GM18498 (cell line): Measurements from ENCODE around the gene CA6.
"Not testable (repeated sequence)": the region's sequence is repeated elsewhere in the genome, so short reads cannot be mapped to it uniquely, and the experiment has no call there.

ENCODE experiments used
- ATAC-seq: cut with Tn5 transposase; IDR thresholded peaks from one replicate; pipeline ENCODE4 v1.9.1; 2021; ENCODE audit warnings: mild to moderate bottlenecking, moderate library complexity; ENCODE audit not compliant: unreplicated experiment

The CA6 gene

DNA sequence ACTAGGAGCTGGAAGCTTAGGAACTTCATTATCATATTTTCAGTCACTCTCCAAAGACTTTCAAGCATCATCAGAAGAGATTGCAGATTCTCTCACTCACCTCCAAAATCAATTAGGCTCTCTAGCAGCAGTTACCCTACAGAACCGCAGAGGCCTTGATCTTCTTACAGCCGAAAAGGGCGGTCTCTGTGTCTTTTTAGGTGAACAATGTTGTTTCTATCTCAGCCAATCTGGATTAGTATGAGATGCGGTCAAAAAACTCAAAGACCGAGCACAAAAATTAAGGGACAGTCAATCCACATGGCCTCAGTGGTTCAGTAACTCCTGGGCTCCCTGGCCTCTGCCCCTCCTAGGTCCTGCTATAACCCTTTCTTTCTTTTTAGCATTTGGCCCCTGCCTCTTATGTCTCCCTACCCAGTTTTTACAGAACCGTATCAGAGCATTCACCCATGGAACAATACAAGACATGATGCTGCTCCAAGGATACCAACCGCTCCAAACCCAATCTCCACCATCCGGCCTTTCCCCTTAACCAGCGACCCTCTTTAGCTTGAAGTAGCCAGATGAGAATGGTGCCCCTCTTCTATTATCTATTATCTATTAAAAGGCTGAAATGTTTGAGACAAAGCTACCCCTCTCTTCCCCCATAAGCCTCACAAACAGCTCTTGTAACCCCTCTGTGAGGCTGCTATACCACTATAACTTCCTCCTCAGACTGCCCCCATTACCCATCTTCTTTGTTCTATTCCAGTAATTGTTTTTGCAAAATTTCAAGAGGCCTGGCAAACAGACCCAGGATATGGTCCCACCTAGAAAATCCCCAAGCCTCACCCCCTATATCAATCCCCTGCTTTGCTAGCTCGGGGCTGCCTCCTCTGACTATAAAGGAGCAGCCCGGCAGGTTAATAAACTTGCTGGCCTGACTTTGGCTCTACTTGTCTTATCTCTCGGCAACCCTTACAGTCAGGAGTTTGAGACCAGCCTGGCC is 18.7 kb upstream of the CA6 start:
- no peak for ATAC-seq

DNA sequence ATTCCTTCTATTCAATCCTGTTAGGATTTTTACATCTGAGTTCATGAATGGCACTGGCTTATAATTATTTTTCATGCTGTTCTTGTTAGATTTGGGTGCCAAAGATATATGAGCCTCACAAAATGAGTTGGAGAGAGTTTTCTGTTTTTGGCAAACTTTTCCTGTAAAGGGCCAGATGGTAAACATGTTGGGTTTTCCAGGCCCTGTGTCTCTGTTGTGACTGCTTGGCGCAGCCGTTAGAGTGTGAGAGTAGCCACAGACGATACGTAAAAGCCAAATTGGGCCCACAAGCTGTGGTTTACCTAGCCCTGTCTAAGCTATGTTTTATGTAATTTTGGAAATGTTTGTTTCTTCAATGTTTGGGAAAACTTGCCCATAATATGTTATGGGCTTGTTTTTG is 15.6 kb upstream of the CA6 start:
- no peak for ATAC-seq

DNA sequence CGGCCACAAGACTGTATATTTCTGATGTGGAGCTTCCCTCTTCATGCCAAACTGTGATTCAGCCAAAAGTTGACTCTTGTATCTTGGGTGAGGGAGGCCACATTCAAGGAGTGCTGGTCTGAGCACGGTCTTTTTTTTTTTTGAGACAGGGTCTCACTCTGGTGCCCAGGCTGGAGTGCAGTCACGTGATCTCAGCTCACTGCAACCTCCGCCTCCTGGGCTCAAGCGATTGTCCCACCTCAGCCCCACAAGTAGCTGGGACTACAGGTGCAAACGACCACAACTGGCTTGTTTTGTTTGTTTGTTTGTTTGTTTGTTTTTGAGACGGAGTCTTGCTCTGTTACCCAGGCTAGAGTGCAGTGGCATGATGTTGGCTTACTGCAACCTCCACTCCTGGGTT is 8.6 kb upstream of the CA6 start:
- not testable (repeated sequence) for ATAC-seq

- ATAC-seq, result no peak
These were observed 8.0 kb upstream of the CA6 start for GRCh38 chr1:8937701-8938100.

DNA sequence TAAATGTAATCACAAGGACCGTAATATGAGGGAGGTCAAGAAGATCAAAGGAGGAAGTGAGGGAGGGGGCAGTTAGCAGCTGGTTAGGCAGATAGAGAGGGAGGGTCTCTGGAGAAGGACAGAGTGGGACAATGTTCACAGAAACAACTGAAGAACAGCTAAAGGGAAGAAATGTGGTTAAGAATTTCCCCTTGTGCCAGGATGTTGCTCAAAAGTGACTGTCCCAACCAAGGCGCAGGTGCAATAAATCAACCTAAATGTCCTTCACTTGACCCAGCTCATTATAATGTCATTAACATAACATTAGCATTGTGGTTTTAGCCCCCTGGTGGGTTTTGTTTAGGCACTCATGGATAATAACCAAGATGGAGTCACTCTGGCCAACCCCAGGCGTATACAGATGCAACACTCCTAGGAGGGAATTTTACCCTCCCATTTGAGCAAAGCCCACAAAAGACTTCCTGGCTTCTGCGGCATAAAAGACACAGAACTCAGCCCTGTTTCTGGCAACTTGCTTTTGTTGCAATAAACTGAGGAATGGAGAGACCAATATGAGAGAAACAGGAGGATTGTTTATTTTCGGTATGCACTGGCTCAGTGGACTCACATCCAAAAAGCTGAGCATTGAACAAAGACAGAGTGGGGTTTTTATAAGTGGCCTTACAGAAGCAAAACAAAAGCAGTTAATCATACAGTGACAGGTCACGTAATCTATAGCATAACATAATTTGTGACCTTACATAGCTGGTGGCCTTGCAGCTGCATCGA is 7.3 kb upstream of the CA6 start:
- no peak for ATAC-seq

DNA sequence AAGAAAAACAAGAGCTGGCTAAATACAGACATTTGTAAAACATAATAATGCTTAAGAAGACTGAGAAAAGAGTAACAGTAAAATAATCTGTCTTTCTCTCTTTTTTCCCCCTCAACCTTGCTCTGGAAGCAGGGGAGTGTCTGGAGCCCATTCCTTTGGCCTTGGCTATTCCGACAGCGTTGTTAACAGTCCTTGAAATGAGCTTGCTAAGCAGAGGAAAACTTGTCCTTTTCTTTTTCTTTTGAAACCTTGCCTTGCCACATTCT is 6.7 kb upstream of the CA6 start:
- ATAC-seq, result no peak

- no peak for ATAC-seq
These were observed 6.2 kb upstream of the CA6 start for GRCh38 chr1:8939362-8939995.

DNA sequence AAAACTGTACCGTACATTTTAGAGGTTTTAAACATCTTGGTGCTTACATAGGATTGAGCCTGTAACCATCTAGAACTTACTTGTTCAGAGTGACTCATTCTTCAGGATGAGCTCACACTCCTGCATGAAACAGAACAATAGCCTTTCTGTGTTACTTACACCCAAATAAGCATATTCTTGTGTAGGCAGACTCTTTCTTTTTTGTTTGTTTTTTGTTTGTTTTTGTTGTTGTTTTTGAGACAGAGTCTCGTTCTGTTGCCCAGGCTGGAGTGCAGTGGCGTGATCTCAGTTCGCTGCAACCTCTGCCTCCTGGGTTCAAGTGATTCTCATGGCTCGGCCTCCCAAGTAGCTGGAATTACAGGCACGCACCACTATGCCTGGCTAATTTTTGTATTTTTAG is 3.8 kb upstream of the CA6 start:
- no peak for ATAC-seq

GRCh38 chr1:8943498-8944405 is 1.9 kb upstream of the CA6 start:
- no peak for ATAC-seq

DNA sequence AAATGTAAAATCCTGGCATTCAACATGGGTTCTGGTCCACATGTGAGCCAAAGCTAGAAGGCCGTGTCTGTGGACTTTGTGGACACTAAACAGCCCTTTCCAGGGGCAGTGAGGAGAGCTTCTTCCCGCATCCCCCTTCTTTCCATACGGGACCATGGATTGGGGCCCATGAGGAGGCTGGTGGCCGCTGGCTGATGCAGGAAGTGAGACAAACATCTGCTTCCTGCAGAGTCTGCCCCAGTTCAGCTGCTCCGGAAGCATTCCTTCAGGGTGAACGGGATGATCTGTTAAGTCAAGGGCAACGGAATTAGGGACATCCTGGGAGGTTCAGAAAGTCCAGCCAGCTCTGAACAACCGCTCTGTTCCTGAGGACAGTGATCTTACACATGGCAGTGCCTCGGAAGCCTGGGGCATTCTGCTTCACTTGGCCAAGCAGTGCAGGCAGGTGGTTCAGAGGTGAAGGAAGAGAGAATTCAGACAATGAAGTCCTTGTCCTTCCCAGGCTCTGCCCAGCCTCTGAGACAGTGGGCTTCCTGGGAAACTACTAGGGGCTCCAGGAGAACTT is 1.5 kb downstream of the CA6 start:
- ATAC-seq, result no peak

DNA sequence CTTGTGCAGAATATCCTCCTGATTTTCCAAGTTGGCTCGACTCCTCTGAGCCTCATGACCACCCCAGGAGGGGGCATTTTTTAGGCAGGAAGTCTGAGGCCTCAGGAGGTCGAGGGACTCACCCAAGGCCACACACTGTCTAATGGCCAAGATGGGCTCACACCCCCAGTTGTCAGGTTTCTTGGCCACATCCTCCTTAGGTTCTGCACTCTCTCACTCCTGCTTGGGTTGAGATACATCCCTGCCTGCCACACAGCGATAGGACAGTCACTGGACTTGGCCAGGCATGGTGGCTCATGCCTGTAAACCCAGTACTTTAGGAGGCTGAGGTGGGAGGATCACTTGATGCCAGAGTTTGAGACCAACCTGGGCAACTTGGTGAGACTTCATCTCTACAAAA is 4.6 kb downstream of the CA6 start:
- no peak for ATAC-seq

DNA sequence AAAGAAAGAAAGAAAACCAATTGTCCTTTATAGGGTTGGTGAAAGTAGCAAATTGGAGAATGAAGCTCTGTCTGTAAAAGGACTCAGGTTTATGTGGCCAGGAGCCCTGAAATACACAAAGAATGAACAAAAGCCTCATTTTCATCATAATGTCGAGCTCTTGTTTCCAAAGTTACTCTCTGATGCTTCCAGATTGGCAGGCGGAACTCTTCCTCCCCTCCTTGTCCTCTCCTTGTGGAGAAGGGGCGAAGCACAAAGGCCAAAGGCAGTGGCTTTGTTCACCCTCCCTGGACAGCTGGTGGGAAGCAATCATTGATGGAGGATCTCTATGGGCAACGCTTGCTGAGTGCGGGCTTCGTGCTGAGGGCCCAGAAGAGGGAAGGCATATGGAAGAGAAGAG is 5.6 kb downstream of the CA6 start:
- no peak for ATAC-seq

- no peak for ATAC-seq
These were observed 9.7 kb downstream of the CA6 start for GRCh38 chr1:8955406-8955805.

DNA sequence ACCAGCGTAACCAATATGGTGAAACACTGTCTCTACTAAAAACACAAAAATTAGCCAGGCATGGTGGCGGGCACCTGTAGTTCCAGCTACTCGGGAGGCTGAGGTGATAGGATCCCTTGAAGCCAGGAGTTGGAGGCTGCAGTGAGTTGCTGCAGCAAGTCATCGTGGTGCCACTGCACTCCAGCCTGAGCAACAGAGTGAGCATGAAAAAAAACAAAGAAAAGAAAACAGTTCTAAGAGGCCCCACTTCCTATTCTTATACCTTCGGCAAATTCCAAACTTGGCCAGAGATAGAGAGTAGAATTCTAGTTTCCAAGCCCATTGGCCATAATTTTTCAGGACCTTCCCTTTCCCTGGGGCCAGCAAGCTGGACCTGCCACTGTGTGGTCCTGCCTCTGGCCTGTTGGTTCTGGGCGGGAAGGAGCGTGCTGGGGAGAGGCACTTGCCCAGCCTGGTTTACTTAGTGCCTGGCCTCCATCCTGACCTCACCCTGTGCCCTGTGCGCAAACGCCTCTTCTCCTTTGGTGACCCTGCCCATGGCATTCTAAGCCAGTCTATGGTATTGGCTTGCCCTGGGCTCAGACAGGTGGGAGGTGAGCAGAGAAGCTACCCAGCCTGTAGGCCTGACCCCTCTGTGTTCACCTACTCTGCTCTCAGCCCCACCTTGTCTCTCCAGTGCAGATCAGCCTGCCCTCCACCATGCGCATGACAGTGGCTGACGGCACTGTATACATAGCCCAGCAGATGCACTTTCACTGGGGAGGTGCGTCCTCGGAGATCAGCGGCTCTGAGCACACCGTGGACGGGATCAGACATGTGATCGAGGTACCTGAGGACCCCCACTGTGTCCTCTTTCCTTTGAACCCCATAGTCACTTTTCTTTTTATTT is 11.0 kb downstream of the CA6 start:
- ATAC-seq, result no peak

DNA sequence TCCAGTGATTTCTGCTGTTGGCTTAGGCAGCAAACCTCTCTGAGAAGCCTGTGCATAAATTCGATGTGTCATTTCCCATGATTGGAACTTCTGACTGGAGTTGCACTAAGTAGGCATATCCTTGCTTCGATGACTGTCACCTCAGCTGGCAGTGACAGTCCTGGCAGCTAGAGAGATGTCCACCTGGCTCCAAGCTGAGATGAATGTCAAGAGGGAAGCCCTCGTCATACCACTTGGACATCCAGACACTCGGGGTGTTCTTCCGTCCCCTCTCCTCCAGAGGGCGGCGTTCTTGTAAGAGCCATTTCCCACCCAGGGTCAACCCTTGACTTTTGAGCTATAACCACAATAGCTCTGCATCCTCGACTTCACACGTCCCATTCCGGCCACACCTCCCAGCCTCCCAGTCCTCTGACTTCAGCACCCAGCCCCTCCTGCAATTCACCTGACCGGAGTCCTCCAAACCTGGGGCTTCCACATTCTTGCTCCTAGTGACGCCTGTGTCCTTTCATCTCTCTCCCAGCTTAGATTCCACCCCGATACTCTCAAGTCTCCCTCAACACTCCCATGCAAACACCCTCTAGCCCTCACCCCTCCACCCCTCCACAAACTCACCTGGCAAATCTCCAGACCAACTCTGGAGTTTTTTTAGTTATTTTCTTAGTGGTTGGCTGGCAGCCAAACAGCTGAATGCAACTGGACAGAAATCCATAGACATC is 17.3 kb downstream of the CA6 start:
- ATAC-seq, result no peak

- ATAC-seq, result no peak
These were observed 18.3 kb downstream of the CA6 start for GRCh38 chr1:8963963-8964362.

GRCh38 chr1:8965121-8965820 is 19.6 kb downstream of the CA6 start:
- ATAC-seq, result no peak

- no peak for ATAC-seq
These were observed 20.9 kb downstream of the CA6 start for GRCh38 chr1:8966606-8967005.
